AG10803 (cell line): ENCODE data around the gene FBLN2.

Source experiments
- DNase-seq: peaks from one replicate; pipeline ENCODE4 v3.0.0; 2010; ENCODE audit warnings: low read depth
- H3K4me3 ChIP-seq: 2 replicates; pipeline ENCODE4 v1.5.1; 2011; ENCODE audit warnings: mild to moderate bottlenecking, low read length, control low read depth
- CTCF ChIP-seq: conservative IDR thresholded peaks from 2 replicates; pipeline ENCODE4 v1.5.1; 2011; ENCODE audit warnings: mild to moderate bottlenecking, low read length, control low read depth, inconsistent platforms

Gene FBLN2

DNA sequence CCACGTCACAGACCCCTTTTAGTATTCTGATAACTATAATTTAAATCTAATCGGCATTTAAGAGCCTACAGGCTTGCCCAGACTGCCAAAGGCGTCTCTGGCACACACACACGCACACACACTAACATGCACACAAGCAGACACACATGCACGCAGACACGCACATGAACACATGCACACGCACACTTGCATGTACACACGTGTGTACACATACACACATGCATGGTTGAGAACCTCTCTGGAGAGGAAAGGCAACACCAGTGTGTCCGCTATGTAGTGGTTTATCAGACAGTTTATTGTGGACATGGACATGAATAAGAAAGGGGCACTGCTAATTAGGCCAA is 102.1 kb downstream of the FBLN2 start:
- TF ChIP-seq CTCF: no peak
- H3K4me3 ChIP-seq: no peak overlapping the region
- DNase-seq: no peak

- H3K4me3 ChIP-seq: no peak overlapping the region
- DNase-seq: no peak
- TF ChIP-seq CTCF: no peak
These were observed 103.0 kb downstream of the FBLN2 start for GRCh38 chr3:13651775-13652428.

DNA sequence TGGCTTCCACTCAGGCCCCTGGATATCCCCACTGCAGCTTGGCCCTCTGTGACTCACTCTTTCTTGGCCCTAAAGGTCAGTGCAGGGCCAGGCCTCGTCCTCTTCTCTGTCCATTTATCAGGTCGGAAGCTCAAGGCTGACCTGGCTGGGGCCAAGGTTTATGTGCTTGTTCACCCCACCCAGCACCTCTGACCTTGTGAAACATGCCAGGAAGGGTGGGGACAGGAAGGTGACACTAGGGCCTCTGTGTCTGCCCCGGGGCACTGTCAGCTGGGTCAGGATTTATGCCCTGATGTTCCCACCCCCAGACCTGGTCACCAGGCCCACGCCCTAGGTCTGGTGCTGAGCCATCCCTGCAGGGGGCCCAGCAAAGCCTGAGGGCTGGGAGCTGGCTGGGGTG is 103.8 kb downstream of the FBLN2 start:
- no peak overlapping the region for H3K4me3 ChIP-seq
- DNase-seq: no peak
- TF ChIP-seq CTCF: no peak

- no peak for DNase-seq
- TF ChIP-seq CTCF: no peak
- H3K4me3 ChIP-seq: no peak overlapping the region
These were observed 104.8 kb downstream of the FBLN2 start for GRCh38 chr3:13653631-13654279.

DNA sequence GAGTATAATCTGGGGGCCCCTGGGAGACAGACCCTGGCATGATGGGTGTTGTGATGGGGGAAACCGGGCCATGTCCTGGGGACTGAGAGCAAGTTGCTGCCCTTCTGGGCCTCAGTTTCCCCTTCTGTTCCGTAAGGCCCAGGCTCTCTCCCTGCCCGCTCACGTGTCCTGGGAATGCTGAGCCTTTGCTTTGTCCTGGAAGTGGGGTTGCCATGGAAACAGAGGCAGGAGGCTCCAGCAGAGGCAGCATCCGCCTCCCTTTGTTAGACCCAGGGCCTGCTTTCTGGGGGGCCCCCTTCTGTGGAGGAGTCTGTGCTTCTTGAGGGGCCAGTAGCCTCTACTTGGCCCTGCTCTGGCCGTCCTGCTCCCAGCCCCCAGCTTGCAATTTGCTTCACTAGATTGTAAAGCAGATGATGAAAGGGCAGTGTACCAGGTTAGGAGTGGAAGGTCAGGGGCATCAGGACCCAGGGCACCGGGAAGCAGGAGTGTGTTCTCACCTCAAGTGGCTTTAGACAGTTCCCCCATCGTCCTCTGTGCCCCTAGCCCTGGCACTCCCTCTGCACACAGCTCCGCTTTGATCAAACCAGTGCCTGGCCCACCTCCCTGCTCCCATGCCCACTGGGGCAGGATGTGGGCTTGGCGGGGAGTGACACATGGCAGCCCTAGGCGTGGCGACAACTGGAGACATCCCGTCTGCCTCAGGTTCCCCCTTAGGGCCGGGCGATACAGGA is 105.6 kb downstream of the FBLN2 start:
- DNase-seq: no peak
- no peak for TF ChIP-seq CTCF
- H3K4me3 ChIP-seq: no peak overlapping the region

- TF ChIP-seq CTCF: no peak; the same call in 1 of the 2 replicates
- peak; percentile 40 for DNase-seq
- H3K4me3 ChIP-seq: no peak overlapping the region
These were observed 106.4 kb downstream of the FBLN2 start for GRCh38 chr3:13655061-13655913.
